Fibroblast of villous mesenchyme (primary cell): ENCODE measurements around the gene CDK4. TPM values are rescaled to one million over a fixed set of nuclear protein-coding genes. Genes with fewer than 3 reads are reported as not detected.

Source experiments
- DNase-seq: peaks from one replicate; pipeline ENCODE4 v3.0.0-alpha.2; 2010; ENCODE audit warnings: low read depth
- H3K4me3 ChIP-seq: 2 replicates; pipeline ENCODE4 v1.5.1; 2011; ENCODE audit warnings: low read depth, mild to moderate bottlenecking, low read length
- total RNA-seq: library from RNA; depleted of rRNA; stranded (reverse); fragments of >200 nt; gene quantifications from 2 replicates; pipeline ENCODE4 v1.2.3, GENCODE V29; 2012
- TF ChIP-seq, protein P1 (sequence below): IDR thresholded peaks from 2 replicates; pipeline ENCODE4 v1.5.1; 2012; ENCODE audit warnings: low read depth, mild to moderate bottlenecking, low read length; ENCODE audit not compliant: insufficient read depth

CDK4 gene
- total RNA-seq, 1 donor: 299 TPM

DNA sequence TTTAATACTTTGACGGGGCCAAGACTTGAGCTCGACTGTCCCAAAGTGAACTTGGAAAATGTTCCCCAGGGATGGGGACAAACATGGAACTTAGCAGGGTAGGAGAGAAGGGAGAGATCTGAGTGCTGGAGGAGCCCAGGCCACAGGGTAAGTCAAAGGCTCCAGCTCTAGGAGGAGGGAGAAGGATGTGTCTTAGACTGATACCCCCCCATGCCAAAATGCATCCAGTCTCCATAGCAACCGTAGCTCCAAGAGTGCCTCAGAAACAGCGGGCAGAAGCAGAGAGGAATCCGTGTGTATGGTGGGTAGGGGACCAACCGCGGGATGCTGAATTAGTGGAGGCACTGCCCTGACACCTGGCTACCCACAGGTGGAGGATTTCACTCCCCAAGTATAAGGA lies 12.7 kb downstream of the CDK4 start:
- no peak overlapping the region for H3K4me3 ChIP-seq
- TF ChIP-seq, protein P1, sequence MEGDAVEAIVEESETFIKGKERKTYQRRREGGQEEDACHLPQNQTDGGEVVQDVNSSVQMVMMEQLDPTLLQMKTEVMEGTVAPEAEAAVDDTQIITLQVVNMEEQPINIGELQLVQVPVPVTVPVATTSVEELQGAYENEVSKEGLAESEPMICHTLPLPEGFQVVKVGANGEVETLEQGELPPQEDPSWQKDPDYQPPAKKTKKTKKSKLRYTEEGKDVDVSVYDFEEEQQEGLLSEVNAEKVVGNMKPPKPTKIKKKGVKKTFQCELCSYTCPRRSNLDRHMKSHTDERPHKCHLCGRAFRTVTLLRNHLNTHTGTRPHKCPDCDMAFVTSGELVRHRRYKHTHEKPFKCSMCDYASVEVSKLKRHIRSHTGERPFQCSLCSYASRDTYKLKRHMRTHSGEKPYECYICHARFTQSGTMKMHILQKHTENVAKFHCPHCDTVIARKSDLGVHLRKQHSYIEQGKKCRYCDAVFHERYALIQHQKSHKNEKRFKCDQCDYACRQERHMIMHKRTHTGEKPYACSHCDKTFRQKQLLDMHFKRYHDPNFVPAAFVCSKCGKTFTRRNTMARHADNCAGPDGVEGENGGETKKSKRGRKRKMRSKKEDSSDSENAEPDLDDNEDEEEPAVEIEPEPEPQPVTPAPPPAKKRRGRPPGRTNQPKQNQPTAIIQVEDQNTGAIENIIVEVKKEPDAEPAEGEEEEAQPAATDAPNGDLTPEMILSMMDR: no peak
- no peak for DNase-seq

DNA sequence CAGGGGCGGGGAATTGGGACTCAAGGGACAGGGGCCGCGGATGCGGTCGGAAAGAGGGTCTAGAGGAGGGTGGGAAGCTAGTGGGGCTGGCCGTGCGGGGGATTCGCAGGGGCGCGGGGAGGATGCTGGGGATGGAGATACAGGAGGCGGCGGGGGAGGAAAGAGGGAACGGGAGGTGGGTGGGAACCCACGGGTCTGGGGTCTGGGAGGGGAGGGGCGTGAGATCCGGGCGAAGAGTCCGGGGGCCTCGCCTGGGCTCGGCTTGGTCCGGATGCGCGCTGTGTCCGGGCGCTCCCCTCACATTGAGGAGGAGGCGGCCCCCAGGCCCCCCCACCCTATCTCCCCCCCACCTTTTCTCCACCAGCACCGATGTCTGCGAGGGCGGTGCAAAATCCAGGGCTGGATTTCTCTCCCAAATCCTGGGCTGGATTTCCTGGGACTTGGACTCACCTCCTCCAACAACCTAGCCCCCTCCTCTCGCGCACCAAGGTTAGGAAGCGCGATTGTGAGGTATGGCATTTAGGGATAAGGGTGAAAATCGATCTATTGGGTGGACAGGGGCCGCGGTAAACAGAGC lies 13.4 kb downstream of the CDK4 start, which contains the start of gene AGAP2:
AGAP2 (minus strand) TSS at position 82 of the 577 bp plus-strand sequence. CDS start 496 bp downstream, outside the sequence.
- TF ChIP-seq, protein P1: no peak
- no peak for DNase-seq
- peak within 1 kb of the TSS; percentile 15 for H3K4me3 ChIP-seq

DNA sequence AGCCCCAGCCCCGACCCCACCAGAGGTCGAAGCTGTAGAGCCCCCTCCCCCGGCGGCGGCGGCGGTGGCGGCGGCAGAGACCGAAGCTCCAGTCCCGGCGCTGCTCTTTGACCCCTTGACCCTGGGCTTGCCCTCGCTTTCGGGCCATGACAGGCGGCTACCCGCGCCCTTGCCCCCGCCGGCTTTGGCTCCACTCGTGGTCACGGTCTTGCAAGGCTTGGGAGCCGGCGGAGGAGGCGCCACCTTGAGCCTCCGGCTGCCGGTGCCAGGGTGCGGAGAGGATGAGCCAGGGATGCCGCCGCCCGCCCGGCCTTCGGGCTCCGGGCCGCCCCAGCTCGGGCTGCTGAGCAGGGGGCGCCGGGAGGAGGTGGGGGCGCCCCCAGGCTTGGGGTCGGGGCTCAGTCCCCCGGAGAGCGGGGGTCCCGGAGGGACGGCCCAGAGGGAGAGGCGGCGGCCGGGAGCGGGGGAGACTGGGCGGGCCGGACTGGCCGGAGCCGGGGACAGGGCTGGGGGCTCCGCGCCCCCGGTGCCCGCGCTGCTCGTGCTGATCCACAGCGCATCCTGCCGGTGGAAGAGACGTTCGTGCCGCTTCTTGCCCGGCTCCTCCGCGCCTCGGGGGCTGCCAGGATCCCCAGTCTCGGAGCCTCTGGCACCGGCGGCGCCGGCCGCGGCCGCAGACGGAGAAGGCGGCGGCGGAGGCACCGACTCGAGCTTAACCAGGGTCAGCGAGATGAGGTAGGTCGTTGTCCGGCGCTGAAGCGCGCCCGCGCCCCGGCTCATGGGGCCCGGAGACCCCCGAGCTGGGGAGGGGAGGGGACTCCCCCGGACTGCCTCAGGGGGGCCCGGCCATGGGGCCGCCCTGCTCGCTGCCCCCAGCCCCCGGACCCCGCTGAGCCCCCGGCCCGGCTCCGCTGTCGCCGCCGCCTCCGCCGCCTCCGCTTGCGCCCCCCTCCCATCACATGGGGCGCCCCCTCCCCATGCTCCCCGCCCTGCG lies 14.3 kb downstream of the CDK4 start:
- TF ChIP-seq, protein P1: no peak
- peak overlapping the region; percentile 15 for H3K4me3 ChIP-seq
- DNase-seq: no peak

DNA sequence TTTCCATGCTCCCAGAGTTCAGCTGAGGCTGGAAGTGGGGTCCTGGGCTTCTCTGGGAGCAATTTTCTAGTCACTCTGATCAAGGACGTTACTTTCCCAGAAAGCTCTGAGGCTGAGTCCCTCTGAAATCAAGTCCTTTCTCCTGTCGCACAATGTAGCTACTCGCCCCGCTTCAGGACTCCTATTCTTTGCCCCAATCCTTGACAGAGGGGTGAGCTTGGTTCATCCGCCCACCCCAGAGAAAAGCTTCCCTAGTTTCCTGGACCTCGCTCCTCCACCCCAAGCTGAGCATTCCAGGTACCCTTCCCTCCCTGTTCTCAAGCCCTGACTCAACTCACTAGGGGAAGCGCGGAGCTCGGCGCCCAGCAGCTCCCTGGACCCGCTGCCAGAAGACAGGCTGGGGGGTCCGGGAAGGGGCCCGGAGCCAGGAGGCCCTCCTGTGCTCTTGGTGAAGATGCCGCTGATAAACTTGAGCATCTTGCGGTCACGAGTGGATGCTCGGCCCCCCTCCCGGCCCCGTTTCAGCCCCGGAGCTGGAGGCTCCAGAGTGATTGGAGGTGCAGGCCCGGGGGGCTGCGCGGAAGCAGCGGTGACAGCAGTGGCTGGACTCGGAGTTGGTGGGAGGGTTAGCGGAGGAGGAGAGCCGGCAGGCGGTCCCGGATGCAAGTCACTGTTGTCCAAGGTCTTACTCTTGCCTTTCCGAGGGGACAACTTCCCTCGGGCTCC lies 15.2 kb downstream of the CDK4 start:
- no peak for DNase-seq
- TF ChIP-seq, protein P1: no peak

DNA sequence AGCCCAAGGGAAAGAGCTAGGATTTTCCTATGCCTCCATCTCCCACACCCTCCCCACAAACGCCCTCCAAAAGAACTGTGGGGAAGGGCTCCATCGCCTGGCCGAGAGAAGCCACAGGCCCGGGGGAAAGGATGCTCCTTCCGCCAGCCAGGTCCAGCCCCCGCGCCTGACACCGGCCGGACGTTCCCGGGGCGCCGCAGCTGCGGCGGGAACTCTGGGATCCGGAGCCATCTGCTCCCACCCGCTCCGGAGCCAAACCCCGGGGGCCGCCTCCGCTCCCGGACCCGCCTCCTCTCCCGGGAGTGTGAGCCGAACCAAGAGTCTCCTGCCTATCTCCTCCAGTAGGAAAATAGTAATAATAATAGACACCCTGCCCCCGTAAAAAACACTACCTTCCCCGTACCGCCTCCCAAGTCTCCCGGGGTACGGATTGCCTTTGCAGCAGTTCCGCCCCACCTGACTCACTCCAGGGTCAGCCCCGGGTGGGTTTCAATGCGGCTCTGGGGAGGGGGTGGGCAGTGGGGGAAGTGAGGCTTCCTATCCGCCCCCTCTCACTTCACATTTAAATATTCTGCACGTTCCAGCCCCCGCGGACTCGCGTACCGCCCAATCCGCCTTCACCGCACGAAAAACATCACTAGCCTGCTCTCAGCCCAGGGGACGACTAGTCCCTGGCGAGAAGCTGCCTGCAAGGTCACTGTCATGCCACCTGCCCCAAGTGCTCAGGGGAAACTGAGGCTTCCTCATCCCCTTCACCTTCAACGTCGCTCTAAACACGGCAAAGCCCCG lies 16.0 kb downstream of the CDK4 start:
- peak overlapping the region; percentile 3 for H3K4me3 ChIP-seq

More for the DNA sequence above, 15.2 kb downstream of the CDK4 start:
- H3K4me3 ChIP-seq: no peak overlapping the region

More for the DNA sequence above, 16.0 kb downstream of the CDK4 start:
- peak; percentile 37 for DNase-seq
- TF ChIP-seq, protein P1: peak; percentile 46
